MCF 10A (cell line): ENCODE results near the gene DNAH6. TPM values are rescaled to one million over a fixed set of nuclear protein-coding genes. Genes with fewer than 3 reads are reported as not detected.

Experiments
- BruUV-seq: library from RNA; stranded (reverse); fragments of 400-500 nt; replicated peaks from 2 replicates; lab custom pipeline; 2021; lab: Mats Ljungman, UMichigan
- CTCF ChIA-PET: fragments of 300-600 bp; sonication (Branson Sonifier 250); formaldehyde crosslinking; extraction: SDS; loops from one replicate; lab custom pipeline; 2021; ENCODE audit warnings: antibody characterized with exemption, inconsistent platforms; lab: Yijun Ruan, JAX
- POLR2A ChIA-PET: fragments of 300-600, 350-650 bp; sonication (Branson Sonifier 250); formaldehyde crosslinking; extraction: SDS; loops from one replicate; lab custom pipeline; 2020; ENCODE audit warnings: antibody characterized with exemption, inconsistent platforms; lab: Yijun Ruan, JAX
- DNase-seq: peaks from one replicate; pipeline ENCODE4 v3.0.0-alpha.2; 2018; ENCODE audit not compliant: unreplicated experiment
- H3K27ac Mint-ChIP-seq: one replicate; pipeline ENCODE4 v1.8.0; 2022; ENCODE audit warnings: mild to moderate bottlenecking, low read depth, mixed read lengths; ENCODE audit not compliant: unreplicated experiment
- H3K27me3 Mint-ChIP-seq: one replicate; pipeline ENCODE4 v1.8.0; 2022; ENCODE audit warnings: mixed read lengths; ENCODE audit not compliant: insufficient read depth, unreplicated experiment
- H3K36me3 Mint-ChIP-seq: one replicate; pipeline ENCODE4 v1.8.0; 2022; ENCODE audit warnings: mild to moderate bottlenecking, moderate library complexity, mixed read lengths; ENCODE audit not compliant: insufficient read depth, unreplicated experiment
- H3K4me1 Mint-ChIP-seq: one replicate; pipeline ENCODE4 v1.8.0; 2022; ENCODE audit warnings: mixed read lengths; ENCODE audit not compliant: insufficient read depth, unreplicated experiment
- H3K4me3 Mint-ChIP-seq: one replicate; pipeline ENCODE4 v1.8.0; 2022; ENCODE audit warnings: mild to moderate bottlenecking, moderate library complexity, mixed read lengths; ENCODE audit not compliant: unreplicated experiment
- H3K9me3 Mint-ChIP-seq: one replicate; pipeline ENCODE4 v1.8.0; 2022; ENCODE audit warnings: mixed read lengths; ENCODE audit not compliant: unreplicated experiment
- CTCF ChIP-seq: fragments of 200-600 bp; IDR thresholded peaks from one replicate; pipeline ENCODE4 v1.8.0; 2022; ENCODE audit warnings: antibody characterized with exemption, mild to moderate bottlenecking; ENCODE audit not compliant: unreplicated experiment
- intact Hi-C: fragments of 100-400 bp; cut with micrococcal nuclease; formaldehyde crosslinking; loops from 2 replicates; pipeline ENCODE4 v1.14.1; 2022
- total RNA-seq: library from RNA; stranded (reverse); gene quantifications from 2 replicates; pipeline ENCODE4 v1.2.3, GENCODE V29; 2022

The DNAH6 gene
- total RNA-seq, 1 experiment from 2014 or later, result 0.14 TPM

GRCh38 chr2:84674099-84674498 lies 157.8 kb downstream of the DNAH6 start:
- CTCF ChIA-PET, result no interaction called here
- BruUV-seq, result no TSS peak
- H3K9me3 Mint-ChIP-seq, result no peaks in the 10 kb centered on the region

GRCh38 chr2:84674586-84674985 lies 158.3 kb downstream of the DNAH6 start:
- CTCF ChIA-PET, result no interaction called here
- no peaks in the 10 kb centered on the region for H3K36me3 Mint-ChIP-seq
- intact Hi-C loops, result no loop called here
- no peak for TF ChIP-seq CTCF
- no TSS peak for BruUV-seq
- no peaks in the 10 kb centered on the region for H3K27me3 Mint-ChIP-seq
- no peak overlapping the region for H3K4me3 Mint-ChIP-seq
- H3K27ac Mint-ChIP-seq, result no peak overlapping the region
- H3K4me1 Mint-ChIP-seq, result no peaks in the 10 kb centered on the region
- H3K9me3 Mint-ChIP-seq, result no peaks in the 10 kb centered on the region
- POLR2A ChIA-PET, result no interaction called here
- DNase-seq, result no peak

More at GRCh38 chr2:84674099-84674498, 157.8 kb downstream of the DNAH6 start:
- DNase-seq, result no peak
- no peak overlapping the region for H3K4me3 Mint-ChIP-seq
- no peak for TF ChIP-seq CTCF
- no peaks in the 10 kb centered on the region for H3K4me1 Mint-ChIP-seq
- POLR2A ChIA-PET, result no interaction called here
- H3K36me3 Mint-ChIP-seq, result no peaks in the 10 kb centered on the region
- intact Hi-C loops, result no loop called here
- no peak overlapping the region for H3K27ac Mint-ChIP-seq
- no peaks in the 10 kb centered on the region for H3K27me3 Mint-ChIP-seq

GRCh38 chr2:84676295-84676694 lies 160.0 kb downstream of the DNAH6 start:
- no peaks in the 10 kb centered on the region for H3K9me3 Mint-ChIP-seq
- no peak for TF ChIP-seq CTCF
- no TSS peak for BruUV-seq
- CTCF ChIA-PET, result no interaction called here
- H3K27ac Mint-ChIP-seq, result no peak overlapping the region
- no peaks in the 10 kb centered on the region for H3K27me3 Mint-ChIP-seq
- no peaks in the 10 kb centered on the region for H3K36me3 Mint-ChIP-seq
- DNase-seq, result no peak
- intact Hi-C loops, result no loop called here
- POLR2A ChIA-PET, result no interaction called here
- H3K4me1 Mint-ChIP-seq, result no peaks in the 10 kb centered on the region
- no peak overlapping the region for H3K4me3 Mint-ChIP-seq

GRCh38 chr2:84678214-84678613 lies 161.9 kb downstream of the DNAH6 start:
- Mint-ChIP-seq H3K4me3 (no peak overlapping the region), H3K36me3 (no peaks in the 10 kb centered on the region), H3K27ac (no peak overlapping the region), H3K9me3 (no peaks in the 10 kb centered on the region), H3K27me3 (no peaks in the 10 kb centered on the region), H3K4me1 (no peaks in the 10 kb centered on the region)
- ChIA-PET CTCF (interaction anchor here (0.9 kb wide), 1 partner anchor 45 kb away, joined by 4 read pairs; no protein-coding TSS in a partner anchor), POLR2A (interaction anchor here (0.6 kb wide), 1 partner anchor 264 kb away, joined by 3 read pairs; no protein-coding TSS in a partner anchor)
- no TSS peak for BruUV-seq
- intact Hi-C loops, result no loop called here
- no peak for TF ChIP-seq CTCF
- no peak for DNase-seq
